GM18867 (cell line): ENCODE results near the gene STAT1.
A peak's percentile ranks its signal among the peaks of the same experiment; 100 is the strongest.
"Not testable (repeated sequence)": the region's sequence is repeated elsewhere in the genome, so short reads cannot be mapped to it uniquely, and the experiment has no call there.

Experiments
- ATAC-seq: cut with Tn5 transposase; IDR thresholded peaks from one replicate; pipeline ENCODE4 v1.9.1; 2021; ENCODE audit warnings: mild to moderate bottlenecking, moderate library complexity; ENCODE audit not compliant: unreplicated experiment

The STAT1 gene

DNA sequence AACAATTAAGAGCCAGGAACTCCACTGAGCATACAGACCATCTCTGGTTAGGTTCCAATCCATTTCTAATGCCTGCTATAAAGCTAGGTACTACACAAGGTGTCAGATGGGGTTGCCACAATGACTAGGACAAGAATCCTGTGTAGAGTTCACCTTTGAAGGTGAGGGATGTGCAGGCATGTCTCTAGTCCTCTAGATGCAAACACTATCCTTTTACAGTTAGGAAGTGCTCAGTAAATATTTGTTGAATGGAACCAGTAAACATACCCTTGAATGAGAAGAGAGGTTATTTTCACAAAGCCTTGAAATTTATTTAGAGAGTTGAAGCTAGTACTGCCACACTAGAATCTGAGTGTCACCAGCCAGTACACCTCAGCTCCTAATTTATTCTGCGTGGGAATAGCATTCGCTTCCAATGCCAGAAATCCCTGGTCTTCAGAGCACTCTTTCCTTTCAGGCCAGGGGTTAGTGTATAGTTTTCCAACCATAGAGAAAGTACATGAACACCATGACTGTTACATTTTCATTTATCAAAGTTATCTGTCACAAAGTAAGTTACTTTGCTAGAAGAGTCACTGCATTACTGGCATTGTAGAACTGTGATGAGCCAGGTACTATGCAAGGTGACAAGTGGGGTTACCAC is 48.3 kb downstream of the STAT1 start:
- no peak for ATAC-seq

DNA sequence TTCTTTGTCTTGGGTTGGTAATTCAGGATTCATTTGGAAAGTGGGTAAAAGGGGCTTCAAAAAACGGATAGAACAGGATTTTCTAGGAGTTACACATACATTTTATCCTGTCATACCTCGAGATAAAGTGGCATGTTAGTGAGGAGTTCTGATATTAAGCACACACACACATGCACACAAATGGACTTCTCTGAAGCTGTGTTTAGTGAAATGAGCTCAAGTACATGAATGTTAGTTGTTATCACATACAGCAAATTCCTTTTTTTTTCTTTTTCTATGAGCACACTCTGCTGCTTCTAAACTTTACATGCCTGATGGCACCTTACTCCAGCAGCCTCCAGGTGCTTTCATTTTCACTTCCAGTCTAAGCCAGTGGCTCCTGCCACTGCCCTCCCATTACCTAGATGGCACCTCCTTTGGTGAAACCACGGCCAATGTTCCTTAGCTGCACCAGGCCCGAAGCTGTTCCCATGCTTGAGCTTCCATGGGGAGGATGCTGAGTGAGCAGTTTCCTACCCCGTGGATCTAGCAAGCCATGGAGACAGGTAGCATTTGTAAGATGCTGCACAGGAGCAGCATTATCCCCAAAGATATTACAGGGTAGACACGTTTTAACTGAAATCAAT is 49.7 kb downstream of the STAT1 start:
- ATAC-seq, result peak; percentile 33

DNA sequence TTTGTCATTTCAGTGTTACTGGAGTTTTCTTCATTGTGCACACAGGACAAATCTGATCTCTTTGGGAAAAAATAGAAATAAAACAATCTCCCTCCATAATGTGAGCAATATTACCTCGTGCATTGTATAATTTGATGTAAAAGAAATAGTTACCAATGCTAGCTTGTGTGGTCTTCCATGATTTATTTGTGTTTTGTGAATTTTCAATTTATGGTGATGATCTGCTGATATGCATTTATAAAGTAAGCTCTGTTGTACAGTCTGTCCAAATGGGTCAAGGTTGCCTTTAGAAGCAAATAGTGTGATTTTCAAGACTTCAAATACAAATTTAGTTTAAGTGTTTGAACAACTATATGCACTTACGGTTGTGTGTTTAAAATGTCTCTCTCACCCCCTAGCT is 50.9 kb downstream of the STAT1 start:
- ATAC-seq, result no peak

DNA sequence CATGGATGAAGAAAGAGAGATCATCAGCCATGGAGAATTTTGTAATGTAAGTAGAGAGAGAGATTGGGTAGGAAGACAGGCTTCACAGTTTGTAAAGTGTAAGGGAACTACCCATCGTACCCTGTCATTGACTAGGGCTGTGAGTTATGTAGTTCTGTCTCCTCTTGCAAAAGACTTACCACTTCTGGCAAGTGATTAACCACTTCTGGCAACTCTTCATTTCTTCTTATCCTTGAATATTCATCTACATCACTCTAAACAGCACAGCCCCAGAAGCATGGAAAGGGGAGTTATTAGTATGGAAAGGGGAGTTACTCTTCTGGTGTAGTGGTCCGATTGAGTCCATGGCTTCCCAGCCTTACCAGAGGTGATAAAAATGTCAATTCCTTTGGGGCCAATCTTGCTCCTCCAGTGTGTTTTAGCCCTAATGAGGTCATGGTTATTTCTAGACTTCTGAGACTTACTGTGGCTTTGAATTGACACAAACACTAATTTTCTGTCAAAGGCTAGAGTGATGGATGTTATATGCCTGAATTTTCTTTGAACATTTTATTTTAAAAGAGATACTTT is 52.0 kb downstream of the STAT1 start:
- no peak for ATAC-seq

DNA sequence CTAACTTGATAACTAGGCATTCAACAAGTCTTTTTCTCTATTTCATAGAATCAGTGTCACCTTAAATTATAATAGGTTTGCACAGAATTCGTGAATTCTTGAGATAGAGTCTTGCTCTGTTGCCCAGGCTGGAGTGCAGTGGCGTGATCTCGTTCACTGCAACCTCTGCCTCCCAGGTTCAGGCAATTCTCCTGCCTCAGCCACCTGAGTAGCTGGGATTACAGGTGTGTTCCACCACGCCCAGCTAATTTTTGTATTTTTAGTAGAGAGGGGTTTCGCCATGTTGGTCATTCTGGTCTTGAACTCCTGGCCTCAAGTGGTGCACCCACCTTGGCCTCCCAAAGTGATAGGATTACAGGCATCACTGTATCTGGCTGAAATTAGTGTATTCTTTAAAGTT is 52.9 kb downstream of the STAT1 start:
- not testable (repeated sequence) for ATAC-seq

DNA sequence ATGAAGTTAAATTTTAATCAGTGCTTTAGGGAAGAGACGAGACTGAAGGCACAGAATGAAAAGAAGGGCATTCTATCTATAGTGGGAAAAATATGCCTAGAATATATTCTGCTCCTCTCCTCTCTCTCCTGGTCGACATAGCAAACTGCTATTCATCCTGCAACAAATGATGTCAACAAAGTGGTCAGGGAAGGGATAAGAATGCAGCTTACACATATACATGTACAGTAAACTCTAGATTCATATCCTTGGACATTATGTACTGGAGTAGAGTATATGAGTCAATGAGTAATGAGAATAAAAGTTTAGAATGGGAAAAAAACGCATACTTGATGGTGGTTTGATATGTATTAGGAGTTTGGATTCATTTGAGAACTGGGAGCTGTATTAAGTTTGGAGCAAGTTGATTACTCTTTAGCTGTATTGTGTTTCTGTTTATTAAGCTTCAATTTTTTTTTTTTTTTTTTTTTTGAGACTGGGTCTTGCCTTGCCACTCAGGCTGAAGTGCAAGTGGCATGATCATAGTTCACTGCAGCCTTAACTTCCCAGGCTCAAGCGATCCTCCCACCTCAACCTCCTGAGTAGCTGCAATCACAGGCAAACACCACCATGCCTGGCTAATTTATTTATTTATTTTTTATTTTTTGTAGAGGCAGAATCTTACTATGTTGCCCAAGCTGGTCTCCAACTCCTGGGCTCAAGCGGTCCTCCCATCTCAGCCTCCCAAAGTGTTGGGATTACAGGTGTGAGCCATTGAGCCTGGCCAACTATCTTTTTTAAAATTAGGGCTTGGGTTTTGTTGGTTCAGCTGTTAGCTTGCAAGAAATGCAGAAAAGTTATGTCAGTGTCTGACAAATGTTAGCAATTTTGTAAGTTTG is 53.8 kb downstream of the STAT1 start:
- ATAC-seq, result no peak

DNA sequence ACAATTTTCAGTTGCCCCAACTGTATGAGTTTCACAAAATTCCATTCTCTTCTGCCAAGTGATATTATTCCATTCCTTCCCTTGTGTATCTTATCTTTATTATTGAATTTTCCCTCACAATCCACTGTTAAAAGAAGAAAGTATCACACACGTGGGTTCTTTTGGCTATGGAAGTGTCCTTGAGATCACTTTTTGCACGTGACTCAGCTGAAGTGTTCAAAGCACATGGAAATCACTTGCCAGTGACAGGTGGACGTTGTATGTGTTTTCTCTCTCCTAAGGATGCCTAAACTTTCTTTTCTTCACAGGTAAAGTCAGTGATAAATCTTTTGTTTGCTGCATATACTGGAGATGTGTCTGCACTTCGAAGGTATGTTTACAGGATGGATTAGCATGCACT is 60.7 kb downstream of the STAT1 start:
- no peak for ATAC-seq

DNA sequence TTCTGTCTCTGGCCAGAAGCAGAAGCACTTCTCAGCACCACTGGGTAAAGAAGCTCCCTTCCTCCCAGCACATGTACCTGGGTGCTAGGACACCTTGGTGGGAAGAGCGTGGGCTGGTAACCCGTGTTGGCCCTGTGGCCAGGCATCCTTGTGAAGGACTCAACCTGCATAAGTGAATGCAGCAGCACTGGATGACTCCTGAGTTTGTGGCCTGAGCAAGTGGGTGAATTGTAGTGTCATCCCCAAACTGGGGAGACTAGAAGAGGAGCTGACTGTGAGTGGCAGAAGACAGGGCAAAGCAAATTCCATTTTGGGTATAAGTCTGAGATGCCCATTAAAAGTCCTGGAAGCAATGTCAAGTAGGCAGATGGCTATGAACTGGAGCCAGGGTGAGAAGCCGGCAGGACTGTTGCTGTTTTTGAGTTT is 63.4 kb downstream of the STAT1 start:
- no peak for ATAC-seq

DNA sequence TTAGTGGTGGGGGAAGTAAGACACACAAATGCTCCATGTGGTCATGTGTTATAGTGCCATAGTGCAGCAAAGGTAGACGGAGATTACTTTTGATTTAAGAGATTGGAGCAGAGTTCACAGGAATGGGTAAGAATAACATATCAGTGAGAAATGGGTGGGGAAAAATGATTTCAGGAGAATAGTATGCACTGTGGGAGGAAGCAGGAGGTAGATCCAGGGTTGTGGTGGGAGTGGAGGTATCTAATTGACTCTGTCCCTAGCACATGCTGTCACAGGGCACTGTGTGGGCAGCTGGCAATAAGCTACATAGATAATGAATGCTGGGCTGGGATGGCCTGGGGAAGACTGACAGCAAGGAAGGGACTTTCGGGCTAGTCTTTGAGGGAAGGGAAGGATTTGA is 65.3 kb downstream of the STAT1 start:
- no peak for ATAC-seq

DNA sequence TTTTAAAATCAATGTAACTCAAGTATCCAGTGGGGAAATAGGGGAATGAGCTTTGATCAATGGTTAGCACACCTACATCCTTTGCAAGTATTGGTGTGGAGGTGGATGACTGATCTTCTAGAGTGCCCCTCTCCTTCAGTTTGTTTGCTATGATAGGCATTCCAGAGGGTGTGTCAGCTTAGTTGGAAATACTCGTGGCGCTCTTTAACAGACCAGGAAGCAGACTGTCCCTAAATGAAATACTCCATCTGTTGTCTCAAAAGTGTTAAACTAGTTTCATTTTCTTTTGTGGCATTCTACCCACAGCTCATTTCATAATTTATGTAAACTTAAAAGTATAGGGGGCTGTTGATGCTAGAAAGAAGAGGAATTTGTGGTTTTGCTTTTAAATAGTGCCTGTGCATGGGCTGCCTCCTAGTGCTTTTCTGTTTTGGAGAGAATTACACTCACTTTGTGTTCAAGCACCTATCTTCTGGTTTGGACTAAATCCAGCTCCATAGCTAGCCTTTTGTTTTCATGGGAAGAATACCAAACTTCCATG is 66.2 kb downstream of the STAT1 start:
- ATAC-seq, result peak; percentile 68

DNA sequence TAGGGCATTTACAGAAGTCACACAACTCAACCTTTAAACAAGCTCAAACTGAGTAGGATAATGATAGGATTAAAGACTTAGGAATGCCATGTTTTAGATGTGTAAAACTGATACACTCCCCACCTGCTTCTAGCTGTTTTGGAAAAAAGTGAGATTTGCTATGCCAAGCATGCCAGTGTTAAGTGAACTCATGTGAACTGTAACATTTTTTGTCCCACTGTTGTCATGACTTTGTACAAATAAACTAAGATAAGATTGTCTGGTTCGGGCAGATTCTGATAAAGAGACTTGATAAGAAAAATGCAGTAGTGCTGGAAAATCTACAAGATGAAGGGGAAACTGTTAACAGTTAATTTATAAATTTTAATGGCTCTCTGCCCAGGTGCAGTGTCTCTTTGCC is 66.8 kb downstream of the STAT1 start:
- no peak for ATAC-seq

DNA sequence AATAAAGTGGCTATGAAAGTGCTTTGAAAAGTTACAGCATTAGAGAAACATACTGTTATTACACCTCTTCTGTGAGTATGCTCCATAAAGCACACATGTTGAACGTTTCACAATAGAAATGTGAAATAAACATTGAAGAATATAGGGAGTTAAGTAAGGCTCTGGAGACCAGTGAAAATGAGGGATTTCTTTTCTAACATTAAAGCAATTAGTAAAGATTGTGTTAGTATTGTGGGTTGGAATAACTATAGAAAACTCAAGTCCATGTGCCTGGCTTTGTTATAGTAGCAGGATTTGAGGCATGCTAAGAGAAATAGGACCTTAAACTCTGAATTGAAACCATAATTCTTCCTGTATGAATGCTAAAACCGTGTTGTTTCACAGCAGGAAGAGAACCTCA is 70.3 kb downstream of the STAT1 start:
- ATAC-seq, result no peak

DNA sequence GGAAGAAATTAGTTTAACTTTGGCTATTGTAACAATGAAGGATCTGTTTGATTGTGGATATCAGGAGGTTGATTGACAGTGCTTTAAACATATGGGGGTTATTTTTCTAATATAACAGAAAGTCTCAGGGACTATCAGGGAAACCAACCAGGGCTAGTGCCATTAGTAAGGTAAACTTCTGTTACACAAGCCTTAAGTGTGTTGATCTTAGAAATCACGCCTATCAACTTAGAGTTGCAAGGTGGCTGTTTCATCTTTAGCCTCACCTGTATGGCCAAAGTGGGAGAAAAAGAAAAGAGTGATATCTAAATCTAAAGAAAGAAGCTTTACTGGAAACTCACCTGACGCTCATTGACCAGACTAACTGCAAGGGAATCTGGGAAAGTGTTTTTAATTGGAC is 71.3 kb downstream of the STAT1 start:
- no peak for ATAC-seq

DNA sequence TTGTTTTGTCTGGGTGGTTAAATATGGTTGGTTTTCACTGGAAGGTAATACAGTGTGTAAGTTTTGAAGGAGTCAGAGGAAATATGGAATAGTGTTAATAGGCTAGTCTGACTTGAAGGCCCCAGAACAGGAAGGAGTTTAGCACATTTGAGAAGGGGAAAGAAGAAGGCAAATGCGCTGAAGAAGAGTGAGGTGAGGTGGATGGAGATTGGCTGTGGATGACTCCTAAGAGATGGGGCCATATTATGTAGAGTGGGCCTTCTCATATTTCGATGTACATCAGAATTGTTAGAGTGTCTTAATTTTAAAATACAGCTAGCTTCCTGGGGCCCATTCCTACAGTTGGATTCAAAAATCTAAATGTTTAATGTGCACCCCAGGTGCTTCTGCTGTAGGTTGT is 72.4 kb downstream of the STAT1 start:
- no peak for ATAC-seq

DNA sequence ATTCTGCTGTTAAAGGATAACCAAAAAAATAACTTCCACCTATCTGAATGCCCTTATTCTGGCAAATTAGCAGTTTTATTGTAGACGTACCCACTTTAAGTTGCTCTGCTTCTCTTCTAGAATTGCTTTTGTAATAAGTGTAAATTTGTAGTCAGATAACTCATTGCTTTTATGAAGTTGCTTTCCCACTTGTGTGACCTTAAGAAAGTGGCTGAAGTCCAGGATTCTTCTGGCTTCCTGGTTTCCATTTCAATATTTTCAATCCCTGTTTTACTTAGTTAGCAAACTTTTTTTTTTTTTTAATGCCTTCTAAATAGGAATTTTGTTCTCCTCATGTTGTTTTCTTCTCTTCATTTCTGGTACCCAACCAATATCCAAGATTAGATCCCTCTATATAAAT is 73.5 kb downstream of the STAT1 start:
- no peak for ATAC-seq

DNA sequence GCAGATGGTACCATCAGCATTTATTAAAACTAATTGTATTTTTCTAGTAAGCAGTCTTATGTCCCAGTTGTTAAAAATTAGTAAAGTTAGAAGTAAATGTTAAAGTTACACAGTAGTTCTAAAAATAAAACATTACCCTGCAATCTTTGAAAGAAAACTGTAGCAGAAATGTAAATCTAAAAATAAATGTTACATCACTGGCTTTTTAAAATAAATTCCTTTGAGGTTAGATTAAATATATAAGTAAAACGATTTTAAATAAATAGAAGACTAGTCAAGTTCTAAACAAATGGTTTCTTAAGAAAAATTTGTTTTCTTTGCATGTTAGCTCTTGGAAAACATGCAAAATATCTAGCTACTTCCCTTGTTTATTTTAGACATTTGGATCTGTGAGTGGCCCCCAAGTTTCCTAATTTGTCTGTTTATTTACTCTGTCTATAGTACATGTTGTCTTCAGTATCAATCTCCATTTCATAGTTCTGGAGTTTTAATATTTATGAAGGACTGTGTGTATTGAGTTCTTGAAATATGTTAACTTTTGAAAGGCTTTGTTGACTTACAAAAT is 75.1 kb downstream of the STAT1 start:
- no peak for ATAC-seq

DNA sequence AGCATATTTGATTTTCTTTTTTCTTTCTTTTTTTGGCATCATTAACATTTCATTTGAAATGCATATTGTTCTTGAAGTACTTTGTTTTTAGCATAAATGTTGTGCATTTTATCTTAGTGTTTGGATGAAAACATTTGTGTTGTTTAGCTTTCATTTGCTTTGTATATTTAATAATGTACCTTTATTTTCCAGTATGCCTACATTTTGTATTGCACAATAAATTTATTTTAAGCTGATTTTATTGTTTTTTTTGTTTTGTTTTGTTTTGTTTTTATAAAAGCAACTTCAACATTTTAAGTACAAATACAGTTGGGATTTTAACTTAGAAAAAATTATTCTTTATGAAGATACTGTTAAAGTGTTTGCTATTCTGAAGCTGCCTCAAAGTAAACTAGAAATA is 78.9 kb downstream of the STAT1 start:
- no peak for ATAC-seq

DNA sequence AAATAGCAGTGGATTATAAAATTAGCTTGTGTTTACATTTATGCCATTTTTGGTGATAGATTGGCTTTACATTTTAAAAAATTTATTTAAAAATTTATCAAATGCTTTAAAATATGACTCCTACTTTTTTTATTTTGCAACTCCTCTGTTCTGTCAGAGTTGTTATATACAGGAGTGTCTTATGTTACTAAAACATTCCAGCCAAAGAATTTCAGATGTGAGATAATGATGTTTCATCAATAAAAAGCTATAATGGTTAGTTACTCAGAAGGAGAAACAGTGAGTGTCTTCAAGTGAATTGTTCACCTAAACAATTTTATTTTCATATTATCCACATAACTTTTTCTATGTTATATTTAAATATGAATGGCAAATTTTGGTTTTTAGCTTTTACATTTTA is 80.6 kb downstream of the STAT1 start:
- ATAC-seq, result no peak

DNA sequence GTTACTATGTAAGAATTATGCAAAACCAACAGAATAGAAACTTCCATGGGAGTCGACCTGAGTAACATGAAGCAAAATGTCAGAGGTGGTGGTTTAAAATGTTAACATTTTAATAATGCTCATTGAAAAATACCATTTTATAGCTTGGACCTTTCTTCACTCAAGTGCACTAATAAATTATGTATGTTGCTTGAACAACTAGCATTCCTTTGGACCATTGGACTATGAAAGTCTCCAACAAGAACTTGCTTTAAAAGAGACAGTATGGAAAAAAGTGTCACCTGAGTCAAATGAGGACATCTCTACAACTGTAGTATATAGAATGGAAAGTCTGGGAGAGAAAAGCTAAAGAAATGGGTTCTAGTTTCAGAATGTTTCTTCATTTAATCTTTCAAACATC is 81.5 kb downstream of the STAT1 start:
- ATAC-seq, result no peak

DNA sequence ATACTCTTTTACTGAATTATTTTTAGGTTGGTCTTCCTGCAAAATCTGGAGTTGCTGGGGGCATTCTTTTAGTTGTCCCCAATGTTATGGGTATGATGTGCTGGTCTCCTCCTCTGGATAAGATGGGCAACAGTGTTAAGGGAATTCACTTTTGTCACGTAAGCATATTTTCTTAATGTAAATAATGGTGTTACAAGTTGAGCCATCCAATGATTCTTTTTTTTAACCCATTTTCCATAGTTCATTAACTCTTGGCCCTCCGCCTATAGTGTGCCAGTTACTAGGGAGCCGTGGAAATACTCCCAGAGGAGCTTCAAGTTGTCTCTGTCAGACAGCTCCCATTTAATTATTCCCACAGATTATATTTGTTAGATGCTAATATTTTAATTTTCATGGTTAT is 83.6 kb downstream of the STAT1 start:
- no peak for ATAC-seq

DNA sequence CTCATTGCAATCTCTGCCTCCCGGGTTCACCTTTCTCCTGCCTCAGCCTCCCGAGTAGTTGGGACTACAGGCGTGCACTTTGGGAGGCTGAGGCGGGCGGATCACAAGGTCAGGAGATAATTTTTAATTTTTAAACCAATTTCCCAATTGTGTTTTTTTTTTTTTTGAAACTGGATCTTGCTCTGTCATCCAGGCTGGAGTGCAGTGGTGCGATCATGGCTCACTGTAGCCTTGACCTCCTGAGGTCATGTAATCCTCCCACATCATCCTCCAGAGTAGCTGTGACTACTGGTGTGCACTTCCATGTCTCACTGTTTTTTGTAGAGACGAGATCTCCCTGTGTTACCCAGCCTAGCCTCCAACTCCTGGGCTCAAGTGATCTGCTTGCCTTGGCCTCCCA is 84.1 kb downstream of the STAT1 start:
- no peak for ATAC-seq
